SK-N-SH treated with all-trans-retinoic acid at 6 μM for 48 hours (cell line): ENCODE results near the gene P2RY8.
A peak's percentile ranks its signal among the peaks of the same experiment; 100 is the strongest.
"Not testable (repeated sequence)": the region's sequence is repeated elsewhere in the genome, so short reads cannot be mapped to it uniquely, and the experiment has no call there.

Experiments
- ATAC-seq: fragments of 200-7000 bp; cut with Tn5 transposase; 3 replicates; pipeline ENCODE4 v1.9.1; 2020; ENCODE audit warnings: mild to moderate bottlenecking, moderate library complexity
- ARNTL ChIP-seq: fragments of 450-650 bp; formaldehyde crosslinking; IDR thresholded peaks from 2 replicates; pipeline ENCODE4 v1.5.0; 2020; ENCODE audit warnings: low read depth, mild to moderate bottlenecking, moderate library complexity, borderline replicate concordance
- BACH2 ChIP-seq: fragments of 250-450 bp; sonication (Bioruptor Pico); IDR thresholded peaks from 2 replicates; pipeline ENCODE4 v1.9.0; 2021; ENCODE audit warnings: mild to moderate bottlenecking, borderline replicate concordance
- CREB5 ChIP-seq: fragments of 250-450 bp; sonication (Bioruptor Pico); IDR thresholded peaks from 2 replicates; pipeline ENCODE4 v1.5.1; 2020; ENCODE audit warnings: low read depth, mild to moderate bottlenecking, moderate library complexity
- CSDC2 ChIP-seq: fragments of 250-450 bp; sonication (Bioruptor Pico); IDR thresholded peaks from 2 replicates; pipeline ENCODE4 v1.5.0; 2020; ENCODE audit warnings: mild to moderate bottlenecking, moderate library complexity
- CSRNP3 ChIP-seq: fragments of 250-450 bp; sonication (Bioruptor Pico); IDR thresholded peaks from 2 replicates; pipeline ENCODE4 v1.5.1; 2021; ENCODE audit warnings: mild to moderate bottlenecking, moderate library complexity
- ESRRG ChIP-seq: fragments of 250-450 bp; sonication (Bioruptor Pico); IDR thresholded peaks from 2 replicates; pipeline ENCODE4 v1.6.1; 2021; ENCODE audit warnings: mild to moderate bottlenecking
- GLIS3 ChIP-seq: fragments of 250-450 bp; sonication (Bioruptor Pico); IDR thresholded peaks from 2 replicates; pipeline ENCODE4 v1.5.0; 2020; ENCODE audit warnings: mild to moderate bottlenecking, moderate library complexity
- ISL1 ChIP-seq: fragments of 250-450 bp; sonication (Bioruptor Pico); IDR thresholded peaks from 2 replicates; pipeline ENCODE4 v2.1.2; 2022; ENCODE audit warnings: mild to moderate bottlenecking, moderate library complexity
- PATZ1 ChIP-seq: fragments of 250-450 bp; sonication (Bioruptor Pico); IDR thresholded peaks from 2 replicates; pipeline ENCODE4 v1.8.0; 2020; ENCODE audit warnings: mild to moderate bottlenecking, moderate library complexity, borderline replicate concordance
- POU6F1 ChIP-seq: fragments of 250-450 bp; sonication (Bioruptor Pico); IDR thresholded peaks from 2 replicates; pipeline ENCODE4 v1.8.0; 2021; ENCODE audit warnings: low read depth, mild to moderate bottlenecking, moderate library complexity, borderline replicate concordance
- PPARA ChIP-seq: fragments of 250-450 bp; sonication (Bioruptor Pico); IDR thresholded peaks from 2 replicates; pipeline ENCODE4 v1.5.0; 2020; ENCODE audit warnings: mild to moderate bottlenecking, borderline replicate concordance
- TCF4 ChIP-seq: fragments of 250-450 bp; sonication (Bioruptor Pico); IDR thresholded peaks from 2 replicates; pipeline ENCODE4 v1.8.0; 2021; ENCODE audit warnings: mild to moderate bottlenecking, moderate library complexity, borderline replicate concordance
- TOX ChIP-seq: fragments of 250-450 bp; sonication (Bioruptor Pico); IDR thresholded peaks from 2 replicates; pipeline ENCODE4 v1.8.0; 2021; ENCODE audit warnings: mild to moderate bottlenecking, moderate library complexity, borderline replicate concordance
- TSHZ2 ChIP-seq: fragments of 250-450 bp; sonication (Bioruptor Pico); IDR thresholded peaks from 2 replicates; pipeline ENCODE4 v1.5.0; 2020; ENCODE audit warnings: mild to moderate bottlenecking, moderate library complexity
- ZC3H10 ChIP-seq: fragments of 250-450 bp; sonication (Bioruptor Pico); IDR thresholded peaks from 2 replicates; pipeline ENCODE4 v1.5.1; 2021; ENCODE audit warnings: mild to moderate bottlenecking, moderate library complexity
- ZFP3 ChIP-seq: fragments of 250-450 bp; sonication (Bioruptor Pico); IDR thresholded peaks from 2 replicates; pipeline ENCODE4 v1.5.0; 2020; ENCODE audit warnings: mild to moderate bottlenecking, moderate library complexity
- ZFP30 ChIP-seq: fragments of 450-650 bp; formaldehyde crosslinking; IDR thresholded peaks from 2 replicates; pipeline ENCODE4 v1.5.0; 2022; ENCODE audit warnings: mild to moderate bottlenecking, moderate library complexity
- ZNF565 ChIP-seq: fragments of 450-650 bp; formaldehyde crosslinking; conservative IDR thresholded peaks from 2 replicates; pipeline ENCODE4 v1.5.0; 2020; ENCODE audit warnings: low read depth, mild to moderate bottlenecking, moderate library complexity
- ZNF8 ChIP-seq: fragments of 450-650 bp; formaldehyde crosslinking; IDR thresholded peaks from 2 replicates; pipeline ENCODE4 v1.5.0; 2020; ENCODE audit warnings: mild to moderate bottlenecking, moderate library complexity

P2RY8 gene

GRCh38 chrX:1492421-1493012, 44.5 kb downstream of the P2RY8 start:
- TF ChIP-seq ZNF8 (CRISPR knock-in tag) = no peak
- no peak for TF ChIP-seq CREB5 (CRISPR knock-in tag)
- TF ChIP-seq GLIS3 (CRISPR knock-in tag) = no peak
- no peak for TF ChIP-seq ZFP30 (CRISPR knock-in tag)
- ATAC-seq = no peak

- peak; percentile 51 for ATAC-seq
- no peak for TF ChIP-seq TSHZ2 (CRISPR knock-in tag)
- no peak for TF ChIP-seq ZNF565 (CRISPR knock-in tag)
- no peak for TF ChIP-seq ARNTL (CRISPR knock-in tag)
- no peak for TF ChIP-seq CSDC2 (CRISPR knock-in tag)
- no peak for TF ChIP-seq ZFP30 (CRISPR knock-in tag)
- no peak for TF ChIP-seq ZNF8 (CRISPR knock-in tag)
- TF ChIP-seq ZC3H10 (CRISPR knock-in tag) = no peak
- TF ChIP-seq TOX (CRISPR knock-in tag) = no peak
- no peak for TF ChIP-seq ESRRG (CRISPR knock-in tag)
- TF ChIP-seq ZFP3 (CRISPR knock-in tag) = no peak
- no peak for TF ChIP-seq GLIS3 (CRISPR knock-in tag)
Observed at GRCh38 chrX:1491851-1492349, 45.1 kb downstream of the P2RY8 start.

GRCh38 chrX:1491248-1491647, 45.7 kb downstream of the P2RY8 start:
- not testable (repeated sequence) for ATAC-seq

- not testable (repeated sequence) for ATAC-seq
Observed at GRCh38 chrX:1490723-1491122, 46.3 kb downstream of the P2RY8 start.

- ATAC-seq = not testable (repeated sequence)
Observed at GRCh38 chrX:1489354-1489753, 47.6 kb downstream of the P2RY8 start.

- no peak for ATAC-seq
- TF ChIP-seq ZNF8 (CRISPR knock-in tag) = no peak
- TF ChIP-seq CSRNP3 = no peak
- TF ChIP-seq PATZ1 (CRISPR knock-in tag) = no peak
- no peak for TF ChIP-seq TCF4
- TF ChIP-seq TOX (CRISPR knock-in tag) = no peak
- TF ChIP-seq ZFP3 (CRISPR knock-in tag) = no peak
- no peak for TF ChIP-seq PPARA (CRISPR knock-in tag)
- no peak for TF ChIP-seq ARNTL (CRISPR knock-in tag)
- TF ChIP-seq ZFP30 (CRISPR knock-in tag) = no peak
- TF ChIP-seq GLIS3 (CRISPR knock-in tag) = no peak
- no peak for TF ChIP-seq CSDC2 (CRISPR knock-in tag)
- no peak for TF ChIP-seq TSHZ2 (CRISPR knock-in tag)
- TF ChIP-seq BACH2 (CRISPR knock-in tag) = no peak
- no peak for TF ChIP-seq POU6F1
- no peak for TF ChIP-seq ISL1 (CRISPR knock-in tag)
Observed at GRCh38 chrX:1488745-1489144, 48.2 kb downstream of the P2RY8 start.
